Activated CD4-positive, CD25-positive, alpha-beta regulatory T cell treated with anti-CD3 and anti-CD28 coated beads, Interleukin-2, amount 50 U/mL, for 16 hours (primary cell): ENCODE measurements around the gene PARD3.

Source experiments
- DNase-seq: peaks from one replicate; pipeline ENCODE4 v3.0.0-alpha.2; 2020; ENCODE audit warnings: low read depth, low spot score

Gene PARD3

GRCh38 chr10:34347131-34347530 is 468.0 kb downstream of the PARD3 start:
- no peak for DNase-seq

GRCh38 chr10:34346516-34347100 is 468.5 kb downstream of the PARD3 start:
- DNase-seq, result no peak

- DNase-seq, result no peak
These were observed 469.7 kb downstream of the PARD3 start for GRCh38 chr10:34345383-34345782.

GRCh38 chr10:34343764-34344163 is 471.3 kb downstream of the PARD3 start:
- no peak for DNase-seq

GRCh38 chr10:34341473-34341872 is 473.6 kb downstream of the PARD3 start:
- no peak for DNase-seq

- no peak for DNase-seq
These were observed 474.2 kb downstream of the PARD3 start for GRCh38 chr10:34340934-34341333.

GRCh38 chr10:34339816-34340553 is 475.1 kb downstream of the PARD3 start:
- DNase-seq, result no peak

GRCh38 chr10:34337917-34338316 is 477.2 kb downstream of the PARD3 start:
- no peak for DNase-seq

- no peak for DNase-seq
These were observed 479.0 kb downstream of the PARD3 start for GRCh38 chr10:34335960-34336690.

GRCh38 chr10:34334908-34335307 is 480.2 kb downstream of the PARD3 start:
- DNase-seq, result no peak

- DNase-seq, result no peak
These were observed 481.6 kb downstream of the PARD3 start for GRCh38 chr10:34333513-34333912.

- DNase-seq, result no peak
These were observed 487.9 kb downstream of the PARD3 start for GRCh38 chr10:34327184-34327583.

GRCh38 chr10:34323192-34323591 is 491.9 kb downstream of the PARD3 start:
- DNase-seq, result no peak

- DNase-seq, result no peak
These were observed 494.8 kb downstream of the PARD3 start for GRCh38 chr10:34320265-34320664.

- DNase-seq, result no peak
These were observed 495.8 kb downstream of the PARD3 start for GRCh38 chr10:34319197-34319846.

- DNase-seq, result no peak
These were observed 498.9 kb downstream of the PARD3 start for GRCh38 chr10:34316154-34316553.

- no peak for DNase-seq
These were observed 500.6 kb downstream of the PARD3 start for GRCh38 chr10:34314457-34314856.

- no peak for DNase-seq
These were observed 501.2 kb downstream of the PARD3 start for GRCh38 chr10:34313888-34314287.

- no peak for DNase-seq
These were observed 501.7 kb downstream of the PARD3 start for GRCh38 chr10:34313353-34313752.

- DNase-seq, result no peak
These were observed 503.4 kb downstream of the PARD3 start for GRCh38 chr10:34311679-34312078.

- no peak for DNase-seq
These were observed 504.9 kb downstream of the PARD3 start for GRCh38 chr10:34310234-34310633.

GRCh38 chr10:34305189-34305588 is 509.9 kb downstream of the PARD3 start:
- no peak for DNase-seq
